ENCODE measurements around the gene CDK17.

GRCh38 chr12:96360550-96360949 is 39.7 kb downstream of the CDK17 start:
- TF ChIP-seq CTCF (IDR thresholded peaks at IDR 0.05) (no peak), POLR2A (IDR thresholded peaks at IDR 0.05) (no peak)

Data from uterus (tissue), 2 donors.